ENCODE data around the gene USP43. TPM values are rescaled to one million over a fixed set of nuclear protein-coding genes. Genes with fewer than 3 reads are reported as not detected.

The USP43 gene
- total RNA-seq, 3 donors from 2014 or later (not counting 1 experiment from before 2014, with no cell fraction given) = 3.0 to 9.3 (median 4.2) TPM

DNA sequence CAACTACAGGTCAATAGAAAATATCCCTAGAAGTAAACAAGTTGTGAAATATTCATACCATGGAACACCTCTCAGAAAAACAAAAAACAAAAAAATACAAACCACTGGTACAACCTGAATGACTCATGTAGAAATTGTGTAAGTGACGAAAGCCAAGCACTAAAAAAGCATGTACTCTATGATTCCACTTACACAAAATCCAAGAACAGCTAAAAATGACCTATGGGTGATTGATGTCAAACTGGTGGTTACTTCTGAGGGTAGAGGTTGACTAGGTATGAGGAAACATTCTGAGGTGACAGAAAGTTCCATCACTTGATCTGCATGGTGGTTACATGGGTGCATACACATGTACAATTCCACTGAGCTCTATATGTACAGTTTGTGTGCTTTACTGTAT, 114.9 kb downstream of the USP43 start:
- intact Hi-C loops (cut with micrococcal nuclease) = no loop called here
- Mint-ChIP-seq H3K27ac (no peak overlapping the region), H3K4me3 (no peak overlapping the region), H3K9me3 (no peaks in the 10 kb centered on the region), H3K4me1 (no peaks in the 10 kb centered on the region), H3K27me3 (ENCODE audit: low read depth in 2 of 2) (peaks cover 11 to 20% of the 10 kb centered on the region in 2 donors), H3K36me3 (no peaks in the 10 kb centered on the region)
- H3K27me3 ChIP-seq (ENCODE audit: control insufficient read depth, insufficient read depth, low read length) = no peaks in the 10 kb centered on the region
- no peaks in the 10 kb centered on the region for H3K4me1 ChIP-seq (ENCODE audit: control insufficient read depth, insufficient read depth, low read length)
- H3K9me3 ChIP-seq (ENCODE audit: control insufficient read depth, insufficient read depth, low read length) = no peaks in the 10 kb centered on the region
- ATAC-seq = no peak
- H3K27ac ChIP-seq (ENCODE audit: low read length) = no peak overlapping the region
- DNase-seq = no peak
- no CpG with 5 or more reads among the region's 1 CpG for WGBS (ENCODE audit: insufficient coverage)
- no peaks in the 10 kb centered on the region for H3K36me3 ChIP-seq (ENCODE audit: control insufficient read depth, insufficient read depth, low read length)
- H3K4me3 ChIP-seq (ENCODE audit: low read length) = no peak overlapping the region
- TF ChIP-seq, protein P1, sequence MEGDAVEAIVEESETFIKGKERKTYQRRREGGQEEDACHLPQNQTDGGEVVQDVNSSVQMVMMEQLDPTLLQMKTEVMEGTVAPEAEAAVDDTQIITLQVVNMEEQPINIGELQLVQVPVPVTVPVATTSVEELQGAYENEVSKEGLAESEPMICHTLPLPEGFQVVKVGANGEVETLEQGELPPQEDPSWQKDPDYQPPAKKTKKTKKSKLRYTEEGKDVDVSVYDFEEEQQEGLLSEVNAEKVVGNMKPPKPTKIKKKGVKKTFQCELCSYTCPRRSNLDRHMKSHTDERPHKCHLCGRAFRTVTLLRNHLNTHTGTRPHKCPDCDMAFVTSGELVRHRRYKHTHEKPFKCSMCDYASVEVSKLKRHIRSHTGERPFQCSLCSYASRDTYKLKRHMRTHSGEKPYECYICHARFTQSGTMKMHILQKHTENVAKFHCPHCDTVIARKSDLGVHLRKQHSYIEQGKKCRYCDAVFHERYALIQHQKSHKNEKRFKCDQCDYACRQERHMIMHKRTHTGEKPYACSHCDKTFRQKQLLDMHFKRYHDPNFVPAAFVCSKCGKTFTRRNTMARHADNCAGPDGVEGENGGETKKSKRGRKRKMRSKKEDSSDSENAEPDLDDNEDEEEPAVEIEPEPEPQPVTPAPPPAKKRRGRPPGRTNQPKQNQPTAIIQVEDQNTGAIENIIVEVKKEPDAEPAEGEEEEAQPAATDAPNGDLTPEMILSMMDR (IDR thresholded peaks at IDR 0.05) = no peak

DNA sequence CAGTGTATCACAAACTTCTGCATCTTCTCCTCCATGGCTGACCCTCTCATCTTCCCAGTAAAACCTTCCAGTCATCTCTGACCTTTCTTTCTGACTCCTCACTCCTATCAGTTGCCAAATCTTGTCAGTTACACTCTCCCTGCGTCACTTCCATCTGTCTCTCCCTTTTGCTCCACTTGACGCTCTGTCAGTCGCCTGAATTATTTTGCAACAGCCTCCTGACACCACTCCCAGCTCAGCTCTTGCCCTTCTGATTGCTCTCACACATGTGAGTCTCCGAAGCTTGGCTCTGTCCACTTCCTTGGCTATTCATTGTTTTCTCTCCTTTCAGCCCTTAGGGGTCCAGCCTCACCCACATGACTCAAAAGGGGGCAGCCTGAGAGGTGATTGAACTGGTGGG, 118.3 kb downstream of the USP43 start:
- DNase-seq (no peak), ATAC-seq (no peak)
- no peaks in the 10 kb centered on the region for H3K4me1 ChIP-seq (ENCODE audit: control insufficient read depth, insufficient read depth, low read length)
- no peaks in the 10 kb centered on the region for H3K9me3 Mint-ChIP-seq
- TF ChIP-seq, protein P1 (IDR thresholded peaks at IDR 0.05) = no peak
- no peaks in the 10 kb centered on the region for H3K36me3 Mint-ChIP-seq
- H3K27ac ChIP-seq (ENCODE audit: low read length) = no peak overlapping the region
- no peak overlapping the region for H3K4me3 Mint-ChIP-seq
- H3K27ac Mint-ChIP-seq = no peak overlapping the region
- H3K27me3 Mint-ChIP-seq (ENCODE audit: low read depth in 2 of 2) = peaks cover 13 to 26% of the 10 kb centered on the region in 2 donors
- H3K4me1 Mint-ChIP-seq = no peaks in the 10 kb centered on the region
- no peaks in the 10 kb centered on the region for H3K27me3 ChIP-seq (ENCODE audit: control insufficient read depth, insufficient read depth, low read length)
- no peaks in the 10 kb centered on the region for H3K36me3 ChIP-seq (ENCODE audit: control insufficient read depth, insufficient read depth, low read length)
- H3K9me3 ChIP-seq (ENCODE audit: control insufficient read depth, insufficient read depth, low read length) = no peaks in the 10 kb centered on the region
- intact Hi-C loops (cut with micrococcal nuclease) = no loop called here
- 59% methylated on average over 4 of the region's 4 CpGs for WGBS (ENCODE audit: insufficient coverage)
- H3K4me3 ChIP-seq (ENCODE audit: low read length) = no peak overlapping the region

DNA sequence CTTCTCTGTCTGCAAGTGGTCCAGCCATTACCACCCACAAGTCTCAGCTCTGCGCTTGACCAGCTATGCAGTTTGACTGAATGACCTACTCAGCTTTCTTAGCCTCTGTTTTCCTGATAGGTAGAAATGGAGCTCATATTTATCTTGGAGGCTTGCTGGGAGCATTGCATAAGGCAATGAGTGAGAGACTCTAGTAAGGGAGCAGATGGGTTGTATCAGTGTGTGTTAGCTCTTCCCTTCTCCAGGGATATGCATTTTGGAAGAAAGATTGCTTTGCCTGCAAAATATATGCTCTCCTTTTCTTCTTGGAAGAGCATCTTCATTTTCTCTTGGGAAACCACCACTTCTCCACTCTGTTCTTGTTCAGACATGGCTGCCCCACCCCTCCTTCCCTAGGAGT, 120.0 kb downstream of the USP43 start:
- H3K4me1 ChIP-seq (ENCODE audit: control insufficient read depth, insufficient read depth, low read length) = no peaks in the 10 kb centered on the region
- Mint-ChIP-seq H3K27me3 (ENCODE audit: low read depth in 2 of 2) (peaks cover 13 to 22% of the 10 kb centered on the region in 2 donors), H3K27ac (no peak overlapping the region), H3K9me3 (no peaks in the 10 kb centered on the region), H3K36me3 (no peaks in the 10 kb centered on the region), H3K4me3 (no peak overlapping the region), H3K4me1 (no peaks in the 10 kb centered on the region)
- TF ChIP-seq, protein P1 (IDR thresholded peaks at IDR 0.05) = no peak
- WGBS (ENCODE audit: insufficient coverage) = 100% methylated on average over 1 of the region's 1 CpG
- no peak overlapping the region for H3K4me3 ChIP-seq (ENCODE audit: low read length)
- H3K27me3 ChIP-seq (ENCODE audit: control insufficient read depth, insufficient read depth, low read length) = no peaks in the 10 kb centered on the region
- no peaks in the 10 kb centered on the region for H3K9me3 ChIP-seq (ENCODE audit: control insufficient read depth, insufficient read depth, low read length)
- intact Hi-C loops (cut with micrococcal nuclease) = no loop called here
- no peak overlapping the region for H3K27ac ChIP-seq (ENCODE audit: low read length)
- no peak for DNase-seq
- H3K36me3 ChIP-seq (ENCODE audit: control insufficient read depth, insufficient read depth, low read length) = no peaks in the 10 kb centered on the region
- no peak for ATAC-seq

DNA sequence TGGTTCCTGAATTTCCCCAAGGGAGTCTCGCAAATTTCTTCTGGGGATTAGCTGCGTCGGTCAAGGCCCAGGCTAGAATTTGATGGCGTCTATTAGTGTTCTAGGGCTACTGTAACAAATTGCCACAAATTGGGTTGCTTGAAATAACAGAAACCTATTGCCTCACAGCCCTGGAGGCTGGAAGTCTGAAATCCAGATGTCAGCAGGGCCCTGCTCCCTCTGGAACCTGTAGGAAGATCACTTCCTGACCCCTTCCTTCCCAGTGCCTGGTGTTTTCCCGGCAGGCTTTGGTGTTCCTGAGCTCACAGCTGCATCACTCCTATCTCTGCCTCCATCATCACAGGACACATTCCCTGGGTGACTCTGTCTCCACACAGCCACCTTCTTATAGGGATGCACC, 121.7 kb downstream of the USP43 start:
- Mint-ChIP-seq H3K36me3 (no peaks in the 10 kb centered on the region), H3K27me3 (ENCODE audit: low read depth in 2 of 2) (peaks cover 13 to 22% of the 10 kb centered on the region in 2 donors), H3K9me3 (no peaks in the 10 kb centered on the region), H3K27ac (no peak overlapping the region), H3K4me3 (no peak overlapping the region), H3K4me1 (no peaks in the 10 kb centered on the region)
- no peak overlapping the region for H3K27ac ChIP-seq (ENCODE audit: low read length)
- no peaks in the 10 kb centered on the region for H3K4me1 ChIP-seq (ENCODE audit: control insufficient read depth, insufficient read depth, low read length)
- no peak overlapping the region for H3K4me3 ChIP-seq (ENCODE audit: low read length)
- H3K36me3 ChIP-seq (ENCODE audit: control insufficient read depth, insufficient read depth, low read length) = no peaks in the 10 kb centered on the region
- DNase-seq (no peak), ATAC-seq (no peak)
- 78% methylated on average over 5 of the region's 5 CpGs for WGBS (ENCODE audit: insufficient coverage)
- H3K9me3 ChIP-seq (ENCODE audit: control insufficient read depth, insufficient read depth, low read length) = no peaks in the 10 kb centered on the region
- intact Hi-C loops (cut with micrococcal nuclease) = no loop called here
- no peaks in the 10 kb centered on the region for H3K27me3 ChIP-seq (ENCODE audit: control insufficient read depth, insufficient read depth, low read length)
- TF ChIP-seq, protein P1 (IDR thresholded peaks at IDR 0.05) = no peak
